IPS-NIHi7 (cell line): ENCODE data around the gene CHD6.
A peak's percentile ranks its signal among the peaks of the same experiment; 100 is the strongest.

Experiments
- DNase-seq: peaks from one replicate; pipeline ENCODE4 v3.0.0; 2012; ENCODE audit warnings: mixed read lengths; ENCODE audit errors: extremely low spot score

Gene CHD6

GRCh38 chr20:41355598-41356203, 262.5 kb downstream of the CHD6 start:
- no peak for DNase-seq

GRCh38 chr20:41355192-41355591, 263.0 kb downstream of the CHD6 start:
- no peak for DNase-seq

- DNase-seq: no peak
These were observed 264.6 kb downstream of the CHD6 start for GRCh38 chr20:41353530-41353929.

GRCh38 chr20:41352666-41353065, 265.5 kb downstream of the CHD6 start:
- DNase-seq: no peak

- DNase-seq: peak; percentile 55
These were observed 266.1 kb downstream of the CHD6 start for GRCh38 chr20:41352106-41352505.
